Adrenal gland (tissue), 5 donors: ENCODE results near the gene PTPRD.

Source experiments
- CTCF ChIP-seq, 6 experiments: fragments of 450-650 bp in 4 of 6; fragments of 200-600 bp in 2 of 6; sonication (generic) in 1 of 6; IDR thresholded peaks; 1 replicate in 5 of 6; 2 replicates in 1 of 6; pipeline versions ENCODE4 v1.5.1 to v1.8.0; 2016 to 2021; ENCODE audit warnings: antibody characterized with exemption in 6 of 6, mild to moderate bottlenecking in 2 of 6, moderate library complexity in 1 of 6
- POLR2A ChIP-seq, 2 donors: fragments of 450-650 bp; IDR thresholded peaks; one replicate each; pipeline ENCODE4 v1.6.1; 2017; ENCODE audit warnings: antibody characterized with exemption in 2 of 2, mild to moderate bottlenecking in 2 of 2, moderate library complexity in 1 of 2
- donor health status: DM: no; HTN: no; CAD: no.

DNA sequence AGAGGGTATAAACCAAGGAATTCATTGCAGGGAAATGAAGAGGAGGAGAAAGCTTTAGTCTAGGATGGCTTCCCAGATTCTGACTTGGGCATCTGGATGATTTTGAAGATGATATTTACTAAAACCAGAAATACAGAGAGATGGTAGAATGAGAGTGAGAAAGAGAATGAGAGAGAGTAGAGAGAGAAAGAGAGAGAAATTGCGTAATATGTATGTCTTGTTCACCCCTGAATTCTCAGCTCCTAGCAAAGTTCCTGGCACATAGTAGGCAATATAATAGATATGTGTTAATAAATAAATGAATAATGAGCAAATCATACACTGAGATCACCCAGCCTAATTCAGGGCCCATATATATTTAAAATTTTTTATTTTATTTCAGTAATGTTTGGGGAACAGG is 1723.7 kb downstream of the PTPRD start:
- TF ChIP-seq CTCF (IDR thresholded peaks at IDR 0.05) (no peak), POLR2A (IDR thresholded peaks at IDR 0.05) (no peak)
